Stomach (tissue), 4 donors: ENCODE data around the gene GPC5.

Experiments
- CTCF ChIP-seq, 7 experiments: fragments of 450-650 bp in 4 of 7; fragments of 200-600 bp in 3 of 7; sonication (generic) in 3 of 7; IDR thresholded peaks; one replicate each; pipeline ENCODE4 v1.5.1; 2016 to 2019; ENCODE audit warnings: antibody characterized with exemption in 7 of 7, control low read depth in 2 of 7, mild to moderate bottlenecking in 1 of 7
- POLR2A ChIP-seq, 4 donors: fragments of 450-650 bp; IDR thresholded peaks; one replicate each; pipeline ENCODE4 v1.6.1; 2016; ENCODE audit warnings: antibody characterized with exemption in 4 of 4, control low read depth in 2 of 4, mild to moderate bottlenecking in 1 of 4, moderate library complexity in 1 of 4
- POLR2AphosphoS5 ChIP-seq, 3 donors: sonication (generic); formaldehyde crosslinking; IDR thresholded peaks; one replicate each; pipeline ENCODE4 v1.6.1; 2016; ENCODE audit warnings: antibody characterized with exemption in 3 of 3

GRCh38 chr13:91398413-91399188, at the start of gene GPC5:
- TF ChIP-seq POLR2A (IDR thresholded peaks at IDR 0.05) (no peak), CTCF (IDR thresholded peaks at IDR 0.05) (no peak), POLR2AphosphoS5 (IDR thresholded peaks at IDR 0.05) (no peak)
